CMK (cell line): Measurements from ENCODE around the gene HMBS.
"Not testable (repeated sequence)": the region's sequence is repeated elsewhere in the genome, so short reads cannot be mapped to it uniquely, and the experiment has no call there.

Experiments
- DNase-seq: peaks from one replicate; pipeline ENCODE4 v3.0.0-alpha.2; 2010; ENCODE audit warnings: low read depth

The HMBS gene

GRCh38 chr11:119118946-119119345 is 34.3 kb downstream of the HMBS start:
- DNase-seq = no peak

DNA sequence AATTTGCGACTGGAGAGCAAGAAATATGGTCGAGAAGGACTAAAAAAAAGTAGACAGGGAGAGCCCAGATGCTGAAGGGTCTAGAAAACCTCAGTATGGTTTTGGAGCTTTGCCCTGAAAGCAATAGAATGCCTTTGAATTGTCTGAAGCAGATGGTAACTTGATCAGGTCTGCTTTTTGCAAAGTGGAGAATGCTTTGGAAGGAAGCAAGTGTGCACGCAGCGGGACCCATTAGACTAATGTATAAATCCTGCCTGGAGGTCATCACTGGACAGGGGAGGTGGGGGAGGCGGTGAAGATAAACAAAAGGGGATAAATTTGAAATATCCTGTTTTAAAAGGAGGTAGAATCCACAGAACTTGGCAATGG is 35.9 kb downstream of the HMBS start:
- no peak for DNase-seq

- peak; percentile 99 for DNase-seq
Measured at GRCh38 chr11:119121008-119121810, 36.5 kb downstream of the HMBS start, which contains the start of gene HINFP. HINFP (plus strand) TSS chr11:119121580; CDS start chr11:119126945, 5,365 bp downstream.

DNA sequence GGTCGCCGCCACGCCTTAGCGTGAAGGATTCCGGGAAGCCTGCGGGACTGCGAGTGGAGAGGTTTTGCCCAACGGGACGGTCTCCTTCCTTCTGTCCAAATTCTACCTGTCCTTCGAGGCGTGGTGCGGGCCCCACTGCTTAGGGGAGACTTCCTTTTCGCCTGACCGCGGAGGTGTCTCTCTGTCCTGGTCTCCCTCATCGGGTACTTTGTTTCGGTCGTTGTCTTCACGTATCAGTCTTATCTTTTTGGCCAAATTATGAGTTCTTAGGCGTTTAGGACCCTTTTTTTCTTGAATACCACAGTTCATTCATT is 37.1 kb downstream of the HMBS start:
- DNase-seq = no peak

- DNase-seq = no peak
Measured at GRCh38 chr11:119125821-119126220, 41.1 kb downstream of the HMBS start.

DNA sequence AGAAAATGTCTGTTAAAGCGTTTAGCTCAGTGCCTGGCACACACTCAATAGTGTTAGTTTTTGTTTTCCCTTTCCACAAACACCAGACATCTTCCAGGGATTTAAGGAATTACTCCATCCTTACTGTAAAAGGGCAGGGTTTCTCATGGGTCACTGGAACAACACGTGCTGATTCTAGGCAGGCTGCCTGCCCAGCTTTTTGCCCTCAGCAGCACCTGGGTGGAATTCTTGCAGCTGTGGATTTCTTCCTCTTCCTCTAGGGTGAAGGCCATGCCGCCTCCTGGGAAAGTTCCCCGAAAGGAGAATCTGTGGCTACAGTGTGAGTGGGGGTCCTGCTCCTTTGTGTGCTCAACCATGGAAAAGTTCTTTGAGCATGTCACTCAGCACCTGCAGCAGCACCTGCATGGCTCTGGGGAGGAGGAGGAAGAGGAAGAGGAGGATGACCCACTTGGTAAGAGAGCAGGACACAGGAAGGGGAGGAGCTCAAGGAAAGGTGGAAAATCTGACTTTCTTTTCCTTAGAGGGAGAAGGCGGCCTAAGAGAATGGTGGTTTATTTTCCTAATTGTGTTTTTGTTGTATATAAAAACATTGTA is 42.1 kb downstream of the HMBS start:
- DNase-seq = no peak

DNA sequence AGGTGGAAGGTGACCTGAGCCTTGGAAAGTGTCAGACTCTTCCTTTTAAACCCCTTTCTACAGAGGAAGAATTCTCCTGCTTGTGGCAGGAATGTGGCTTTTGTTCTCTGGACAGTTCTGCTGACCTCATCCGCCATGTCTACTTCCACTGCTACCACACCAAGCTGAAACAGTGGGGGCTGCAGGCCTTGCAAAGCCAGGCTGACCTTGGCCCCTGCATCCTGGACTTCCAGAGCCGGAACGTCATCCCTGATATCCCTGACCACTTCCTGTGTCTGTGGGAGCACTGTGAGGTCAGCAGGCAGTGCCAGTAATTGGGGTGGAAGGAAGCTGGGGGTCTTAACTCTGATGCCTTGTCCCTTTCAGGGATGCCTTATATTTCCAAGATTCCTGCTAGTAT is 46.0 kb downstream of the HMBS start:
- DNase-seq = no peak

DNA sequence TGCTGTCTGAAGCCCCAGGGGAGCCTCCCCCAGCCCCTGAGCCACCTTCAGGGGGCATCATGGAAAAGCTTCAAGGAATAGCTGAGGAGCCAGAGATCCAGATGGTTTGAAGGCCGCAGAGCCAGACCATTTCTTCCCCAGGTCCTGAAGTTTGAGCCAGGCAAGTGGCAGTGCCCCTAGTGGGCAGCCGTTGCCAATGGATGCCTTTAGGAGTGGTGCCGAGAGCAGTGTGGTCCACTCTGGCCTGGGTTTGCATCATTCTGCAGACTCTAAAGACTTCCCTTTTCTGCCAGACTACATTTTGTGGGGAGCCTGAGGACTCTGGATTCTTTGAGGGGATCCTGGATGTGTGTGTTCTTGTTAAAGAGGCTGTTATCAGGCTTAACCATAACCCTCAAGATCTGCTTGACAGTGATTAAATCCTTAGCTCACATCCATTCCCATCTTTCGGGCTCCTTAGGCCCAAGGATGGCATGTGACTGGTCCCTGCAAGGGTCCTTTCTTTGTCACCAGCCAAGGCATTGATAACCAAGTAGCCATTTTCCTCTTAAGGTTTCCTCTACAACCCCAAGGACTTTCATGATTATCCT is 49.8 kb downstream of the HMBS start:
- DNase-seq = no peak

GRCh38 chr11:119139276-119139675 is 54.6 kb downstream of the HMBS start:
- DNase-seq = not testable (repeated sequence)
